ENCODE data around the gene FTCD.

DNA sequence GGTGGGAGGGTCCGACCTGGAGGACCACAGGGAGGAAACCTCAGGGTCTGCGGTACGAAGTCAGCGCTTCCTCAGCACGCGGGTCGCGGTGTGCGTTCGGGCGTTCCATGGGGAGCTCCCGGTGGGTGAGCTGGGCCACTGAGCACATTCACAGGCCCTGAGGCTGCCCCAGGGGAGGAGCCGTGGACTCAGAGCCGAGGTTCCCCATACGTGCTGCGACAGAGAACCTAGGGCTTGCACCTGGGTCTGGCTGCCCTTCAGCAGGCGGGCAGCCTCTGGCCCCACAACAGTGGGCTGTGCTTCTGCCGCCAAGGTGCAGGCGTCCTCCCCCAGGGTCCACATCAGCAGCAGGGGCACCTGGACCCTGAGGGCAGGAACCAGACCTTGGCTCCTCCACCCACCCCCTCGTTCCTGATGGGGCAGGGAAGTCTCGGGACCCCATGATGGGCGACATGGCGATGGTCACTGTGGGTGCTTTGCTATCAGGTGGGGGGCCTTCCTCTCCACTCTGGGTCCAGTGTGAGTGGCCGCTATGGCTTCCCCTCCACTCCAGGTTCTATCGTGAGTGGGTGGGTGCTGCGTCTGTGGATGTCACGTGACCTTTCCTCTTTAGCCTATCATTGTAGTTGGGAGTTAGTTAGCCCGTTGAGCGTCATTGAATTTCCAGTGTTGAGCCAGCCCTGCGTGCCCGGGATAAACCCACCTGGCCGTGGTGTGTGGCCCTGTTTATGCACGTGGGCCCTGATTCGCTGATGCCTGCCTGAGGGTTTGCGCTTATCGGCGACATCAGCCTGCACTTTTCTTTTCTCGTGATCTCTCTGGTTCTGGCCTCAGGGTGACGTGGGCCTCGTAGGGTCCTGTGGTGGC is 27.9 kb downstream of the FTCD start:
- TF ChIP-seq, protein P1, sequence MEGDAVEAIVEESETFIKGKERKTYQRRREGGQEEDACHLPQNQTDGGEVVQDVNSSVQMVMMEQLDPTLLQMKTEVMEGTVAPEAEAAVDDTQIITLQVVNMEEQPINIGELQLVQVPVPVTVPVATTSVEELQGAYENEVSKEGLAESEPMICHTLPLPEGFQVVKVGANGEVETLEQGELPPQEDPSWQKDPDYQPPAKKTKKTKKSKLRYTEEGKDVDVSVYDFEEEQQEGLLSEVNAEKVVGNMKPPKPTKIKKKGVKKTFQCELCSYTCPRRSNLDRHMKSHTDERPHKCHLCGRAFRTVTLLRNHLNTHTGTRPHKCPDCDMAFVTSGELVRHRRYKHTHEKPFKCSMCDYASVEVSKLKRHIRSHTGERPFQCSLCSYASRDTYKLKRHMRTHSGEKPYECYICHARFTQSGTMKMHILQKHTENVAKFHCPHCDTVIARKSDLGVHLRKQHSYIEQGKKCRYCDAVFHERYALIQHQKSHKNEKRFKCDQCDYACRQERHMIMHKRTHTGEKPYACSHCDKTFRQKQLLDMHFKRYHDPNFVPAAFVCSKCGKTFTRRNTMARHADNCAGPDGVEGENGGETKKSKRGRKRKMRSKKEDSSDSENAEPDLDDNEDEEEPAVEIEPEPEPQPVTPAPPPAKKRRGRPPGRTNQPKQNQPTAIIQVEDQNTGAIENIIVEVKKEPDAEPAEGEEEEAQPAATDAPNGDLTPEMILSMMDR (IDR thresholded peaks at IDR 0.05; ENCODE audit: borderline replicate concordance, extremely low read depth, low read length, poor library complexity, severe bottlenecking): no peak
- no peak for TF ChIP-seq EZH2 (IDR thresholded peaks at IDR 0.05; ENCODE audit: borderline replicate concordance, low read depth, low read length, severe bottlenecking)

Data from DND-41 (cell line).